PC-3 (cell line): ENCODE results near the gene CIAO2B. TPM values are rescaled to one million over a fixed set of nuclear protein-coding genes. Genes with fewer than 3 reads are reported as not detected.
A peak's percentile ranks its signal among the peaks of the same experiment; 100 is the strongest.

ENCODE experiments used
- ATAC-seq: fragments of 200-7000 bp; cut with Tn5 transposase; 2 replicates; pipeline ENCODE4 v1.9.1; 2020; ENCODE audit warnings: mild to moderate bottlenecking, moderate library complexity
- BruUV-seq: library from RNA; stranded (reverse); fragments of 400-500 nt; replicated peaks from 2 replicates; lab custom pipeline; 2021; lab: Mats Ljungman, UMichigan
- CTCF ChIA-PET: fragments of 300-600 bp; sonication (Branson Sonifier 250); formaldehyde crosslinking; loops from one replicate; lab custom pipeline; 2022; ENCODE audit warnings: antibody characterized with exemption; lab: Charles Lee
- POLR2A ChIA-PET: fragments of 300-600 bp; sonication (Branson Sonifier 250); formaldehyde crosslinking; loops from one replicate; lab custom pipeline; 2022; ENCODE audit warnings: antibody characterized with exemption; ENCODE audit not compliant: unreplicated experiment; lab: Charles Lee
- DNase-seq: peaks from one replicate; pipeline ENCODE4 v3.0.0-alpha.2; 2015
- H2AFZ ChIP-seq: fragments of 300-600 bp; sonication (generic); 2 replicates; pipeline ENCODE4 v1.6.0; 2016; ENCODE audit warnings: antibody characterized with exemption, low read length
- H3F3A ChIP-seq: fragments of 300-600 bp; sonication (generic); one replicate; pipeline ENCODE4 v1.6.0; 2017; ENCODE audit warnings: antibody characterized with exemption, low read length, control low read depth, mild to moderate bottlenecking; ENCODE audit not compliant: unreplicated experiment
- H3K27ac ChIP-seq: fragments of 300-600 bp; sonication (generic); 2 replicates; pipeline ENCODE4 v1.5.1; 2016; ENCODE audit warnings: mild to moderate bottlenecking, low read length
- H3K27me3 ChIP-seq: fragments of 300-600 bp; sonication (generic); 2 replicates; pipeline ENCODE4 v1.6.1; 2016; ENCODE audit warnings: low read length, mixed read lengths
- H3K36me3 ChIP-seq: fragments of 300-600 bp; sonication (generic); 2 replicates; pipeline ENCODE4 v1.6.1; 2016; ENCODE audit warnings: low read depth, mixed run types, low read length, mixed read lengths
- H3K4me1 ChIP-seq: fragments of 300-600 bp; sonication (generic); 2 replicates; pipeline ENCODE4 v1.5.1; 2016; ENCODE audit warnings: low read length; ENCODE audit not compliant: insufficient read depth
- H3K4me2 ChIP-seq: fragments of 300-600 bp; sonication (generic); 2 replicates; pipeline ENCODE4 v1.6.0; 2016; ENCODE audit warnings: low read length
- H3K4me3 ChIP-seq: fragments of 300-600 bp; sonication (generic); 2 replicates; pipeline ENCODE4 v1.5.1; 2016; ENCODE audit warnings: mild to moderate bottlenecking, low read length, mixed read lengths
- H3K79me2 ChIP-seq: fragments of 300-600 bp; sonication (generic); 2 replicates; pipeline ENCODE4 v1.6.1; 2017; ENCODE audit warnings: low read length, mixed read lengths
- H3K9ac ChIP-seq: fragments of 300-600 bp; sonication (generic); 2 replicates; pipeline ENCODE4 v1.6.0; 2016; ENCODE audit warnings: mild to moderate bottlenecking, low read length
- H3K9me2 ChIP-seq: fragments of 300-600 bp; sonication (generic); replicated peaks from 2 replicates; pipeline ENCODE4 v1.6.1; 2016; ENCODE audit warnings: mixed run types, low read length, mixed read lengths
- H3K9me3 ChIP-seq: fragments of 300-600 bp; sonication (generic); 2 replicates; pipeline ENCODE4 v1.6.1; 2016; ENCODE audit warnings: low read length, mixed read lengths
- H4K20me1 ChIP-seq: fragments of 300-600 bp; sonication (generic); 2 replicates; pipeline ENCODE4 v1.6.1; 2016; ENCODE audit warnings: low read length, mixed read lengths
- CTCF ChIP-seq: fragments of 300-600 bp; sonication (generic); conservative IDR thresholded peaks from 2 replicates; pipeline ENCODE4 v1.5.1; 2017; ENCODE audit warnings: antibody characterized with exemption, low read depth, mild to moderate bottlenecking, low read length
- EZH2 ChIP-seq: fragments of 300-600 bp; sonication (generic); IDR thresholded peaks from one replicate; pipeline ENCODE4 v1.6.1; 2017; ENCODE audit warnings: antibody characterized with exemption, mild to moderate bottlenecking, low read length; ENCODE audit not compliant: unreplicated experiment
- EZH2phosphoT487 ChIP-seq: fragments of 300-600 bp; sonication (generic); IDR thresholded peaks from 2 replicates; pipeline ENCODE4 v1.6.1; 2018; ENCODE audit warnings: mild to moderate bottlenecking, antibody characterized with exemption, low read length, borderline replicate concordance
- intact Hi-C: fragments of 100-400 bp; cut with micrococcal nuclease; formaldehyde crosslinking; loops from 2 replicates; pipeline ENCODE4 v1.9.0; 2023
- total RNA-seq: library from RNA; depleted of rRNA; stranded (reverse); fragments of >200 nt; gene quantifications from 2 replicates; pipeline ENCODE4 v1.2.3, GENCODE V29; 2014

The CIAO2B gene
- total RNA-seq, 1 experiment from 2014 or later, result 172 TPM

- H3K9ac ChIP-seq, result no peak overlapping the region
- DNase-seq (no peak), ATAC-seq (no peak)
- H4K20me1 ChIP-seq, result no peaks in the 10 kb centered on the region
- no peaks in the 10 kb centered on the region for H3K9me3 ChIP-seq
- BruUV-seq, result no TSS peak
- no peaks in the 10 kb centered on the region for H3K4me1 ChIP-seq
- H3K27me3 ChIP-seq, result no peaks in the 10 kb centered on the region
- no peak overlapping the region for H3K27ac ChIP-seq
- intact Hi-C loops, result no loop called here
- ChIA-PET POLR2A (no interaction called here), CTCF (no interaction called here)
- H3K4me2 ChIP-seq, result no peak overlapping the region
- no peaks in the 10 kb centered on the region for H3K9me2 ChIP-seq
- no peaks in the 10 kb centered on the region for H3K79me2 ChIP-seq
- H3K36me3 ChIP-seq, result no peaks in the 10 kb centered on the region
- no peaks in the 10 kb centered on the region for H3F3A ChIP-seq
- H2AFZ ChIP-seq, result no peak overlapping the region
- no peak overlapping the region for H3K4me3 ChIP-seq
- TF ChIP-seq EZH2phosphoT487, result no peak
- TF ChIP-seq EZH2, result no peak
- no peak for TF ChIP-seq CTCF
Measured at GRCh38 chr16:66973716-66974115, 39.5 kb upstream of the CIAO2B start.

GRCh38 chr16:66972983-66973382 lies 38.8 kb upstream of the CIAO2B start:
- DNase-seq, result no peak
- Histone ChIP-seq H3K36me3 (no peaks in the 10 kb centered on the region), H3K9ac (no peak overlapping the region), H3F3A (no peaks in the 10 kb centered on the region), H3K4me2 (no peak overlapping the region), H3K27ac (no peak overlapping the region), H2AFZ (no peak overlapping the region), H3K4me1 (no peaks in the 10 kb centered on the region), H3K9me2 (no peaks in the 10 kb centered on the region), H3K79me2 (no peaks in the 10 kb centered on the region), H3K4me3 (no peak overlapping the region), H3K9me3 (no peaks in the 10 kb centered on the region), H4K20me1 (no peaks in the 10 kb centered on the region), H3K27me3 (no peaks in the 10 kb centered on the region)
- intact Hi-C loops, result no loop called here
- BruUV-seq, result no TSS peak
- CTCF ChIA-PET, result no interaction called here
- no peak for ATAC-seq
- POLR2A ChIA-PET, result no interaction called here
- TF ChIP-seq EZH2phosphoT487, result no peak
- TF ChIP-seq EZH2, result no peak
- no peak for TF ChIP-seq CTCF

- Histone ChIP-seq H2AFZ (no peak overlapping the region), H3K9ac (no peak overlapping the region), H3K4me1 (no peaks in the 10 kb centered on the region), H3K4me2 (no peak overlapping the region), H3K27ac (no peak overlapping the region), H3K9me3 (no peaks in the 10 kb centered on the region), H3F3A (no peaks in the 10 kb centered on the region), H3K79me2 (no peaks in the 10 kb centered on the region), H3K9me2 (no peaks in the 10 kb centered on the region), H4K20me1 (no peaks in the 10 kb centered on the region), H3K4me3 (no peak overlapping the region), H3K36me3 (no peaks in the 10 kb centered on the region), H3K27me3 (no peaks in the 10 kb centered on the region)
- TF ChIP-seq EZH2 (no peak), EZH2phosphoT487 (no peak), CTCF (no peak)
- intact Hi-C loops, result no loop called here
- ChIA-PET CTCF (no interaction called here), POLR2A (interaction anchor here (0.5 kb wide), 1 partner anchor 19 kb away, joined by 11 read pairs; no protein-coding TSS in a partner anchor)
- DNase-seq (peak; percentile 25), ATAC-seq (no peak)
- BruUV-seq, result no TSS peak
Measured at GRCh38 chr16:66970775-66971720, 36.8 kb upstream of the CIAO2B start.
